Measurements from ENCODE around the gene SREK1IP1. TPM values are rescaled to one million over a fixed set of nuclear protein-coding genes. Genes with fewer than 3 reads are reported as not detected.
"Not testable (repeated sequence)": the region's sequence is repeated elsewhere in the genome, so short reads cannot be mapped to it uniquely, and the experiment has no call there.

SREK1IP1 gene
- total RNA-seq, 1 donor from 2014 or later = 11.7 TPM

GRCh38 chr5:64722588-64722987 is 45.9 kb downstream of the SREK1IP1 start:
- H3K27me3 ChIP-seq (ENCODE audit: low read depth) = no peaks in the 10 kb centered on the region
- no peak overlapping the region for H3K27ac ChIP-seq (replicated peaks)
- intact Hi-C loops (cut with micrococcal nuclease) = no loop called here
- peaks cover 49% of the 10 kb centered on the region for H3K36me3 ChIP-seq
- no peak overlapping the region for H3K4me3 ChIP-seq
- H3K4me1 ChIP-seq = no peaks in the 10 kb centered on the region
- no peaks in the 10 kb centered on the region for H3K9me3 ChIP-seq (replicated peaks)
- no peak for DNase-seq
- no peak for TF ChIP-seq CTCF (IDR thresholded peaks at IDR 0.05; ENCODE audit: borderline replicate concordance)

- intact Hi-C loops (cut with micrococcal nuclease); H3K27ac ChIP-seq (replicated peaks); H3K4me3 ChIP-seq; H3K4me1 ChIP-seq; H3K27me3 ChIP-seq (ENCODE audit: low read depth); DNase-seq; H3K36me3 ChIP-seq; H3K9me3 ChIP-seq (replicated peaks): not testable (repeated sequence)
Measured at GRCh38 chr5:64714495-64714894, 54.0 kb downstream of the SREK1IP1 start.

DNA sequence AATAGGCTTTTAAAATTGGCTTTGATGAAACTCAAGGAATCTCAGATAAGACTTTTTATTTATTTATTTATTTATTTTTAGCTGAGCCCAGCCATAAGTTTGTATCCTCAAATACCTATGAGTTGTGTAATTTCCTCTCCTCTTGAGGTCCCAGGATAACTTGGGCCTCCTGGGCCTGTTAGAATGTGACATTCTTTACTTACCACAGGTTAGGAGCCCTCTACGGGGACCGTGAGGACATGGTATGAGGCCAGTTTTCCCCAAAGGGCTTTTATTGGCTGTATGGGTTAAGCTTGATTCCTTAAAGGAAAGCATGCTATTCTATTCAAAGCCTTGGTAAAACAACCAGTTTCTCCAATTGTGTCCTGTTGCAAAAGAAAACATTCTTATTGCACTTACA is 61.3 kb downstream of the SREK1IP1 start:
- H3K4me1 ChIP-seq = no peaks in the 10 kb centered on the region
- peaks cover 14% of the 10 kb centered on the region for H3K27me3 ChIP-seq (ENCODE audit: low read depth)
- H3K4me3 ChIP-seq = no peak overlapping the region
- DNase-seq = no peak
- no peaks in the 10 kb centered on the region for H3K9me3 ChIP-seq (replicated peaks)
- TF ChIP-seq CTCF (IDR thresholded peaks at IDR 0.05; ENCODE audit: borderline replicate concordance) = no peak
- intact Hi-C loops (cut with micrococcal nuclease) = no loop called here
- no peaks in the 10 kb centered on the region for H3K36me3 ChIP-seq
- no peak overlapping the region for H3K27ac ChIP-seq (replicated peaks)

- H3K27me3 ChIP-seq (ENCODE audit: low read depth) = peaks cover 14% of the 10 kb centered on the region
- H3K27ac ChIP-seq (replicated peaks); H3K4me1 ChIP-seq; H3K9me3 ChIP-seq (replicated peaks); H3K36me3 ChIP-seq; intact Hi-C loops (cut with micrococcal nuclease); H3K4me3 ChIP-seq; DNase-seq: not testable (repeated sequence)
Measured at GRCh38 chr5:64706074-64706473, 62.4 kb downstream of the SREK1IP1 start.

DNA sequence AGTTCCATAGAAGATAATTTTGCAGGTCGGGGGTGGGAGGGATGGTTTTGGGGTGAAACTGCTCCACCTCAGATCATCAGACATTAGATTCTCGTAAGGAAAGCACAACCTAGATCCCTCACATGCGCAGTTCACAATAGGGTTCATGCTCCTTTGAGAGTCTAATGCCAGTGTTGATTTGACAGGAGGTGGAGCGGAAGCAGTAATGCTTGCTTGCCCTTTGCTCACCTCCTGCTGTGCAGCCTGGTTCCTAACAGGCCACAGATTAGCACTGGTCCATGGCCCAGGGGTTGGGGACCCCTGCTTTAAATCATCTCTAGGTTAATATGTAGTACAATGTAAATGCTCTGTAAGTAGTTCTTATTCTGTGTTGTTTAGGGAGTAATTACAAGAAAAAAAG is 67.7 kb downstream of the SREK1IP1 start:
- Histone ChIP-seq H3K27me3 (ENCODE audit: low read depth) (peaks cover 21% of the 10 kb centered on the region), H3K9me3 (replicated peaks) (peaks cover 16% of the 10 kb centered on the region), H3K27ac (replicated peaks) (no peak overlapping the region), H3K4me3 (no peak overlapping the region), H3K4me1 (no peaks in the 10 kb centered on the region), H3K36me3 (no peaks in the 10 kb centered on the region)
- TF ChIP-seq CTCF (IDR thresholded peaks at IDR 0.05; ENCODE audit: borderline replicate concordance) = no peak
- intact Hi-C loops (cut with micrococcal nuclease) = no loop called here
- no peak for DNase-seq

DNA sequence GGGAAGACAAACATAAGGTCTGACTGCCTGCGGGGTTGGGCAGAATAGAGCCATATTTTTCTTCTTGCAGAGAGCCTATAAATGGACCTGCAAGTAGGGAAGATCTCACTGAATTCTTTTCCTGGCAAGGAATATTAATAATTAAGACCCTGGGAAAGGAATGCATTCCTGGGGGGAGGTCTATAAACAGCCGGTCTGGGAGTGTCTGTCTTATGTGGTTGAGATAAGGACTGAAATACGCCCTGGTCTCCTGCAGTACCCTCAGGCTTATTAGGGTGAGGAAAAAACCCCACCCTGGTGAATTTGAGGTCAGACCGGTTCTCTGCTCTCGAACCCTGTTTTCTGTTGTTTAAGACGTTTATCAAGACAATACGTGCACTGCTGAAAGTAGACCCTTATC is 72.1 kb downstream of the SREK1IP1 start:
- H3K4me1 ChIP-seq; H3K27ac ChIP-seq (replicated peaks); DNase-seq; H3K4me3 ChIP-seq; H3K36me3 ChIP-seq; intact Hi-C loops (cut with micrococcal nuclease): not testable (repeated sequence)
- Histone ChIP-seq H3K9me3 (replicated peaks) (peaks cover 19% of the 10 kb centered on the region), H3K27me3 (ENCODE audit: low read depth) (peaks cover 34% of the 10 kb centered on the region)

- Histone ChIP-seq H3K9me3 (replicated peaks) (peaks cover 19% of the 10 kb centered on the region), H3K27ac (replicated peaks) (no peak overlapping the region), H3K4me1 (peaks cover 12% of the 10 kb centered on the region), H3K27me3 (ENCODE audit: low read depth) (peaks cover 53% of the 10 kb centered on the region), H3K4me3 (no peak overlapping the region), H3K36me3 (no peaks in the 10 kb centered on the region)
- DNase-seq = no peak
- intact Hi-C loops (cut with micrococcal nuclease) = no loop called here
- no peak for TF ChIP-seq CTCF (IDR thresholded peaks at IDR 0.05; ENCODE audit: borderline replicate concordance)
Measured at GRCh38 chr5:64693636-64694035, 74.9 kb downstream of the SREK1IP1 start.
